ENCODE measurements around the gene CSNK1A1. TPM values are rescaled to one million over a fixed set of nuclear protein-coding genes. Genes with fewer than 3 reads are reported as not detected.

The CSNK1A1 gene
- total RNA-seq, 1 experiment from 2014 or later, result 263 TPM

DNA sequence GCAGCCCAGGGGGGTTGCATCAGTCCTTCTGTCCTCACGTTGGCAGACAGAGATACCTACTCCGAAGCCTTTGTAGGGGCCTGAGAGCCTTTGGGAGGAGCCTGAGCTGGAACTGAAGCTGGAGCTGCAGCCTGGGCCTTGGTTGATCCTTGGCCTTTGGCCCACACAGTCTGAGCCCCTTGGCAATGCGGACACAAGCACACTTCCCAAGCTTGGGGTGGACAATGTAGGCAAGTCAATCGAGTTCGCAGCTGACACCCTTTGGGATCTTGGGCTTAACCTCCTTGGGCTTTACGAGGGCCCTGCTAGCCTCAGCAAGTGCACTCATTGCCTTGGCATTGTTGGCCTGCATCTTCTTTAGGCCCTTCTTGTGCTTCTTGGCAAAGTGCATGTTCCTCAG, 5.9 kb downstream of the CSNK1A1 start (continued):
- TF ChIP-seq YY1 (IDR thresholded peaks at IDR 0.05; ENCODE audit: extremely low read depth, insufficient replicate concordance, low read depth, low read length), result no peak

DNA sequence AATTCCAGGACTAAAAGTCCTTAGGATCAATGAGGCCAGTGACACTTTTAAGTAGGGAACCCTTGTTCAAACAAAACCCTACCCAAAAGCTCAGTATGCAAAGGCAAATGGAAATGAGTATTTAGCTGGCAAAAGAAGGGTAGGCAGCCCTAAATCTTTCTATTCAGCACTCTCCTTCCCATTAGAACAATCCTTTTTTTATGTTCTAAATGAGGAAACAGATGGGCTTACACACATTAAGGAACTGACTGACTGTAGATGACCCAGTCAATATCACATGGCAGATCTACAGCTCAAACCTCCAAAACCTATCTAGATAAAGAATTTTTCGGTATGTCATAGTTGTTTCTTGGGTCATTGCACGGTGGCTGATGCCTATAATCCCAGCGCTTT, 7.2 kb downstream of the CSNK1A1 start:
- ChIA-PET RAD21 (ENCODE audit: low non-redundant PET in 1 of 2, low total read pairs in 2 of 2, uncharacterized antibody in 2 of 2, unreplicated experiment in 2 of 2) (no interaction called here), POLR2A (interaction anchor here (1.7 kb wide), 1 partner anchor 93 kb away, joined by 3 read pairs; no protein-coding TSS in a partner anchor), CTCF (no interaction called here)
- TF ChIP-seq SRF (IDR thresholded peaks at IDR 0.05; ENCODE audit: low read depth) (no peak), YY1 (IDR thresholded peaks at IDR 0.05; ENCODE audit: extremely low read depth, insufficient replicate concordance, low read depth, low read length) (no peak), ZNF274 (IDR thresholded peaks at IDR 0.05; ENCODE audit: low read depth, low read length) (no peak), REST (IDR thresholded peaks at IDR 0.05; ENCODE audit: low read depth) (no peak), TCF7L2 (IDR thresholded peaks at IDR 0.05; ENCODE audit: borderline replicate concordance, extremely low read depth, insufficient read depth, insufficient read length) (no peak), CEBPB (IDR thresholded peaks at IDR 0.05; ENCODE audit: low read depth) (no peak)
- TF ChIP-seq, protein P1, sequence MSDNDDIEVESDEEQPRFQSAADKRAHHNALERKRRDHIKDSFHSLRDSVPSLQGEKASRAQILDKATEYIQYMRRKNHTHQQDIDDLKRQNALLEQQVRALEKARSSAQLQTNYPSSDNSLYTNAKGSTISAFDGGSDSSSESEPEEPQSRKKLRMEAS (IDR thresholded peaks at IDR 0.05), result no peak
- H3K9me3 ChIP-seq (ENCODE audit: control insufficient read depth in 1 of 2, insufficient read depth in 1 of 2, low read depth in 1 of 2, low read length in 2 of 2), result no peaks in the 10 kb centered on the region
- no peak for DNase-seq (ENCODE audit: low read depth, low spot score)
- peaks cover 17% of the 10 kb centered on the region for H4K20me1 ChIP-seq (ENCODE audit: insufficient read depth)
- no peak overlapping the region for H2AFZ ChIP-seq (ENCODE audit: low read depth, low read length, poor library complexity, severe bottlenecking)
- H3K27me3 ChIP-seq (ENCODE audit: insufficient read depth, low read length), result no peaks in the 10 kb centered on the region
- peaks cover 7 to 32% of the 10 kb centered on the region in 2 experiments; a peak in 3 of 4 replicates for H3K4me1 ChIP-seq (ENCODE audit: control insufficient read depth in 1 of 2, insufficient read depth in 2 of 2, low read length in 2 of 2)
- intact Hi-C loops (cut with micrococcal nuclease), result no loop called here
- no TSS peak for BruUV-seq (replicated peaks)
- no peaks in the 10 kb centered on the region for H3K9me2 ChIP-seq (ENCODE audit: insufficient read depth)
- H3K4me3 ChIP-seq (replicated peaks in 1 of 2; ENCODE audit: low read depth in 1 of 2, low read length in 2 of 2), result no peak overlapping the region
- H3K79me2 ChIP-seq (ENCODE audit: insufficient read depth, low read length), result peaks cover 97% of the 10 kb centered on the region
- H3K36me3 ChIP-seq (ENCODE audit: control insufficient read depth in 1 of 2, insufficient read depth in 2 of 2, low read length in 2 of 2), result peaks cover 37 to 41% of the 10 kb centered on the region in 2 experiments
- H3K27ac ChIP-seq (ENCODE audit: low read depth, low read length), result no peak overlapping the region
- no peak overlapping the region for H3K4me2 ChIP-seq (ENCODE audit: low read length)
- no peak for ATAC-seq
- no peak overlapping the region for H3K9ac ChIP-seq (ENCODE audit: low read length)
